Heart left ventricle (tissue), 16 donors: Measurements from ENCODE around the gene BAIAP2L2. TPM values are rescaled to one million over a fixed set of nuclear protein-coding genes. Genes with fewer than 3 reads are reported as not detected.
"Not testable (repeated sequence)": the region's sequence is repeated elsewhere in the genome, so short reads cannot be mapped to it uniquely, and the experiment has no call there.

ENCODE experiments used
- ATAC-seq, 4 donors: fragments of 200-7000 bp; cut with Tn5 transposase; one replicate each; pipeline ENCODE4 v1.9.1; 2020 to 2022; ENCODE audit warnings: moderate library complexity in 4 of 4, mild to moderate bottlenecking in 3 of 4, moderate number of reproducible peaks in 1 of 4
- DNase-seq, 5 donors: peaks; one replicate each; pipeline ENCODE4 v3.0.0-alpha.2; 2020
- H3K27ac ChIP-seq, 12 donors: fragments of 200-600 bp; sonication (generic) in 4 of 12; one replicate each; pipeline versions ENCODE4 v1.5.0 to v1.8.0; 2016 to 2022; ENCODE audit warnings: mild to moderate bottlenecking in 2 of 12
- H3K27me3 ChIP-seq, 9 donors: fragments of 200-600 bp; sonication (generic) in 2 of 9; one replicate each; pipeline versions ENCODE4 v1.5.1 to v1.8.0; 2016 to 2022; ENCODE audit warnings: mild to moderate bottlenecking in 3 of 9
- H3K36me3 ChIP-seq, 9 donors: fragments of 200-600 bp; sonication (generic) in 2 of 9; one replicate each; pipeline versions ENCODE4 v1.5.0 to v1.8.0; 2018 to 2022; ENCODE audit warnings: mild to moderate bottlenecking in 2 of 9
- H3K4me1 ChIP-seq, 12 donors: fragments of 200-600 bp; sonication (generic) in 4 of 12; one replicate each; pipeline versions ENCODE4 v1.5.0 to v1.8.0; 2016 to 2022; ENCODE audit warnings: mild to moderate bottlenecking in 3 of 12
- H3K4me3 ChIP-seq, 12 donors: fragments of 200-600 bp; sonication (generic) in 4 of 12; one replicate each; pipeline versions ENCODE4 v1.5.0 to v1.8.0; 2017 to 2022; ENCODE audit warnings: mild to moderate bottlenecking in 9 of 12, moderate library complexity in 4 of 12
- H3K9me3 ChIP-seq, 12 donors: fragments of 200-600 bp; sonication (generic) in 4 of 12; one replicate each; pipeline versions ENCODE4 v1.5.0 to v1.8.0; 2016 to 2022; ENCODE audit warnings: mild to moderate bottlenecking in 1 of 12
- POLR2A ChIP-seq, 2 donors: fragments of 450-650 bp; IDR thresholded peaks; one replicate each; pipeline ENCODE4 v1.6.1; 2017; ENCODE audit warnings: antibody characterized with exemption in 2 of 2, mild to moderate bottlenecking in 2 of 2, moderate library complexity in 2 of 2
- WGBS, 4 donors: extraction: QIAGEN DNeasy Blood & Tissue Kit in 2 of 4; methylation state at CpG; one replicate each; pipeline versions ENCODE4 v1.1.5 to v1.1.7; 2013 to 2018; 5-methylcytosine and 5-hydroxymethylcytosine counted together
- intact Hi-C, 10 donors: fragments of 100-400 bp; cut with DNase I; formaldehyde crosslinking; loops; one replicate each; pipeline versions ENCODE4 v1.11.1 to v1.14.2; 2022
- polyA plus RNA-seq, 2 donors: library from polyadenylated mRNA; stranded (reverse); fragments of 200-250 nt; gene quantifications; one replicate each; pipeline ENCODE4 v1.2.3, GENCODE V29; 2013
- total RNA-seq, 9 donors: library from RNA; depleted of rRNA in 2 of 9; stranded (reverse); fragments of >200 nt in 2 of 9; fragmentation: NEBNext Ultra II Directional in 3 of 9; extraction: Animal tissue kit (Norgen Biotek cat#: 25700) in 3 of 9; gene quantifications; one replicate each; pipeline versions ENCODE4 v1.1.0 to v1.2.4, GENCODE V29; 2016 to 2023
- TF ChIP-seq, protein P1 (sequence below), 12 donors: fragments of 200-600 bp; sonication (generic) in 4 of 12; IDR thresholded peaks; one replicate each; pipeline versions ENCODE4 v1.5.0 to v1.8.0; 2018 to 2022; ENCODE audit warnings: antibody characterized with exemption in 12 of 12, mild to moderate bottlenecking in 5 of 12
- donor health status: ischemic (EF 13 %, LVEDD 7.1; RV severe dilation, severe dysfunction).
- donor health status: healthy with polysubstance abuse.
- donor health status: DM: no; HTN: yes; CAD: no.
- donor health status: DM: no; HTN: no; CAD: no.
- donor health status: ischemic (EF 25% LVEDD 6.9; RV normal size, moderate dysfunction).
- donor health status: ischemic (EF 25% LVEDD 5.7; RV mildly dilated, moderate dysfunction).
- donor health status: healthy.
- donor health status: DM: yes; HTN: yes; CAD: no.
- donor health status: ischemic (EF 35%, LVEDD 5.7; RV mildly dilated, moderate dysfunction).
- donor health status: nonischemic (EF 11% LVEDD 7.7; RV severe dilation, severe dysfunction).
- donor health status: DM: yes; HTN: yes; CAD: no.
- donor health status: PGD.
- donor health status: ischemic (EF 29% LVEDD 5.4; RV normal size, mild dysfunction).
- donor health status: nonischemic (EF 23%, LVEDD 6.1; RV moderate dilation, normal function).

BAIAP2L2 gene
- total and polyA plus RNA-seq, 11 donors: 0.09 to 0.30 (median 0.22) TPM; not detected in 1

GRCh38 chr22:38153821-38154562, 43.5 kb upstream of the BAIAP2L2 start:
- Histone ChIP-seq H3K4me1 (no peaks in the 10 kb centered on the region), H3K9me3 (no peaks in the 10 kb centered on the region), H3K4me3 (no peak overlapping the region), H3K27me3 (no peaks in the 10 kb centered on the region), H3K27ac (no peak overlapping the region), H3K36me3 (no peaks in the 10 kb centered on the region)
- TF ChIP-seq, protein P1, sequence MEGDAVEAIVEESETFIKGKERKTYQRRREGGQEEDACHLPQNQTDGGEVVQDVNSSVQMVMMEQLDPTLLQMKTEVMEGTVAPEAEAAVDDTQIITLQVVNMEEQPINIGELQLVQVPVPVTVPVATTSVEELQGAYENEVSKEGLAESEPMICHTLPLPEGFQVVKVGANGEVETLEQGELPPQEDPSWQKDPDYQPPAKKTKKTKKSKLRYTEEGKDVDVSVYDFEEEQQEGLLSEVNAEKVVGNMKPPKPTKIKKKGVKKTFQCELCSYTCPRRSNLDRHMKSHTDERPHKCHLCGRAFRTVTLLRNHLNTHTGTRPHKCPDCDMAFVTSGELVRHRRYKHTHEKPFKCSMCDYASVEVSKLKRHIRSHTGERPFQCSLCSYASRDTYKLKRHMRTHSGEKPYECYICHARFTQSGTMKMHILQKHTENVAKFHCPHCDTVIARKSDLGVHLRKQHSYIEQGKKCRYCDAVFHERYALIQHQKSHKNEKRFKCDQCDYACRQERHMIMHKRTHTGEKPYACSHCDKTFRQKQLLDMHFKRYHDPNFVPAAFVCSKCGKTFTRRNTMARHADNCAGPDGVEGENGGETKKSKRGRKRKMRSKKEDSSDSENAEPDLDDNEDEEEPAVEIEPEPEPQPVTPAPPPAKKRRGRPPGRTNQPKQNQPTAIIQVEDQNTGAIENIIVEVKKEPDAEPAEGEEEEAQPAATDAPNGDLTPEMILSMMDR (IDR thresholded peaks at IDR 0.05): no peak
- no peak for TF ChIP-seq POLR2A (IDR thresholded peaks at IDR 0.05)
- ATAC-seq (peak in 1 of 4 donors; percentile 34), DNase-seq (no peak)
- intact Hi-C loops: no loop called here
- WGBS, 4 donors: 63 to 85% (median 76%) methylated on average over 4 of the region's 4 CpGs

DNA sequence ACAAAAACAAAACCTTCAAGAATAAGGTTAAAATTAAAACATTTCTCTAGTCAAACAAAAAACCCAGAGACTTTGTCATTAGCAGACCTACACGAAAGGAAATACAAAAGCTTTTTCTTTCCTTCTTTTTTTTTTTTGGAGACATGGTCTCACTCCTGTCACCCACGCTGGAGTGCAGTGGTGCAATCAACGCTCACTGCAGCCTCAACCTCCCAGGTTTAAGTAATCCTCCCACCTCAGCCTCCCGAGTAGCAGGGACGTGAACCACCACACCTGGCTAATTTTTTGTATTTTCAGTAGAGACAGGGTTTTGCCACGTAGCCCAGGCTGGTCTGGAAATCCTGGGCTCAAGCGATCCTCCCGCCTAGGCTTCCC, 40.6 kb upstream of the BAIAP2L2 start:
- no peak for TF ChIP-seq POLR2A (IDR thresholded peaks at IDR 0.05)
- TF ChIP-seq, protein P1 (IDR thresholded peaks at IDR 0.05): no peak
- no peak for DNase-seq

DNA sequence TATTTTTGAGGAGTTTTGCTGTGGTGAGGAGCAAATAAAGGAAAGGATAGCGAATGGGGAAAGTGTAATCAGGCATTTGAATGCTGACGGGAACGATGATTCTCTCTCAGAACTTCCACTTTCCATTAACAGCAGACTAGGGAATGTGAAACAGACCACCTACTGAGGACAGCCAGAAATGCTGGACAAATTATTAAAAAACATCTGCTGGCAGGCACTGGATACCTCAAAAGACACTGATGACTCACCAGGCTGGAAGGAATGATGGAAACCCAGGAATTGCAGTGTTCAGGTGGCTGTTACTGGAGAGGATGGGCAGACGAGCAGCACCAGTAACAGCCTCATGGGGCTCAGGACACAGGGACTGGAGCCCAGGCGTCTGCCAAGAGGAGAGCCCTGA, 37.8 kb upstream of the BAIAP2L2 start:
- ATAC-seq (no peak), DNase-seq (no peak)
- intact Hi-C loops: no loop called here
- WGBS, 4 donors: 85 to 88% (median 86%) methylated on average over 5 of the region's 5 CpGs
- H3K4me1 ChIP-seq: peaks cover 0 to 14% (median 0%) of the 10 kb centered on the region in 12 donors
- H3K27me3 ChIP-seq: no peaks in the 10 kb centered on the region
- TF ChIP-seq, protein P1 (IDR thresholded peaks at IDR 0.05): no peak
- TF ChIP-seq POLR2A (IDR thresholded peaks at IDR 0.05): no peak
- H3K36me3 ChIP-seq: peaks cover 0 to 2% (median 0%) of the 10 kb centered on the region in 9 donors
- H3K9me3 ChIP-seq: no peaks in the 10 kb centered on the region
- H3K4me3 ChIP-seq: no peak overlapping the region
- H3K27ac ChIP-seq: no peak overlapping the region

More for the DNA sequence above, 40.6 kb upstream of the BAIAP2L2 start:
- no peak for ATAC-seq
- no peaks in the 10 kb centered on the region for H3K9me3 ChIP-seq
- intact Hi-C loops: no loop called here
- no peaks in the 10 kb centered on the region for H3K27me3 ChIP-seq
- no peaks in the 10 kb centered on the region for H3K36me3 ChIP-seq
- 94 to 96% (median 95%) methylated on average over 8 of the region's 8 CpGs for WGBS, 4 donors
- H3K27ac ChIP-seq: no peak overlapping the region
- H3K4me1 ChIP-seq: peaks cover 0 to 14% (median 0%) of the 10 kb centered on the region in 12 donors
- H3K4me3 ChIP-seq: no peak overlapping the region

GRCh38 chr22:38146166-38146565, 35.7 kb upstream of the BAIAP2L2 start:
- Histone ChIP-seq H3K4me1 (peaks cover 0 to 14% (median 0%) of the 10 kb centered on the region in 12 donors), H3K36me3 (peaks cover 0 to 11% (median 0%) of the 10 kb centered on the region in 9 donors)
- H3K4me3 ChIP-seq, DNase-seq, H3K27me3 ChIP-seq, H3K27ac ChIP-seq, ATAC-seq, H3K9me3 ChIP-seq, intact Hi-C loops: not testable (repeated sequence)
- 90 to 95% (median 92%) methylated on average over 3 of the region's 3 CpGs for WGBS, 4 donors
